Measurements from ENCODE around the gene KMT2B.

DNA sequence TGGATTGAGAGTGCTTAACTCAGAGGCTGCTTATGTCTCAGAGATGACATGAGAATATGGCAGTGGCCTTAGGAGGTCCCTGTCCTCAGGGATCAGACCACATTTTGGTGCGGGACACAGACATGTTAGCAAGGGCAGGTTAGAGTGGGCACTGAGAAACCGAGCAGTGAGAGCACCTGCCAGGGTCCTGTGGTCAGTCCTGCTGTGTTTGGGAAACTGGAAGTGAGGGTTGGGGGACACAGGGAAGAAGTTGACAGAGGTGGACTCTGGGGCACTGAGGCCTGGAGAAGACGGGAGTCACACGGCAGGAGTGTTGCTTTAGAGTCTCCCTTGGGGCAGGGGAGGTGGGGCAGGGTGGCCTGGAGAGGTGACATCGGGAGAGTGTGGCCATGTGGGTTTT, 17.1 kb downstream of the KMT2B start:
- TF ChIP-seq CTCF (IDR thresholded peaks at IDR 0.05 in 2 of 3, conservative IDR thresholded peaks at IDR 0.05 in 1 of 3; ENCODE audit: insufficient read depth in 2 of 3, low read depth in 1 of 3, low read length in 3 of 3): no peak
- TF ChIP-seq MTA2 (IDR thresholded peaks at IDR 0.05; ENCODE audit: low read depth): no peak
- no peak for TF ChIP-seq EZH2 (IDR thresholded peaks at IDR 0.05; ENCODE audit: borderline replicate concordance, low read depth, low read length)
- no peak for TF ChIP-seq MAFF (IDR thresholded peaks at IDR 0.05; ENCODE audit: low read length)
- TF ChIP-seq ZNF407 (IDR thresholded peaks at IDR 0.05; ENCODE audit: low read depth): no peak

Measured in K562 (cell line).